Measurements from ENCODE around the gene RXRG.
A peak's percentile ranks its signal among the peaks of the same experiment; 100 is the strongest.

The RXRG gene

GRCh38 chr1:165445388-165445787 lies 462 bp upstream of the RXRG start:
- no peak for DNase-seq

- DNase-seq: no peak
Observed at GRCh38 chr1:165443539-165444311, 1.2 kb downstream of the RXRG start.

- no peak for DNase-seq
Observed at GRCh38 chr1:165442653-165443052, 2.3 kb downstream of the RXRG start.

GRCh38 chr1:165442053-165442452 lies 2.9 kb downstream of the RXRG start:
- no peak for DNase-seq

GRCh38 chr1:165441166-165441880 lies 3.6 kb downstream of the RXRG start:
- no peak for DNase-seq

DNA sequence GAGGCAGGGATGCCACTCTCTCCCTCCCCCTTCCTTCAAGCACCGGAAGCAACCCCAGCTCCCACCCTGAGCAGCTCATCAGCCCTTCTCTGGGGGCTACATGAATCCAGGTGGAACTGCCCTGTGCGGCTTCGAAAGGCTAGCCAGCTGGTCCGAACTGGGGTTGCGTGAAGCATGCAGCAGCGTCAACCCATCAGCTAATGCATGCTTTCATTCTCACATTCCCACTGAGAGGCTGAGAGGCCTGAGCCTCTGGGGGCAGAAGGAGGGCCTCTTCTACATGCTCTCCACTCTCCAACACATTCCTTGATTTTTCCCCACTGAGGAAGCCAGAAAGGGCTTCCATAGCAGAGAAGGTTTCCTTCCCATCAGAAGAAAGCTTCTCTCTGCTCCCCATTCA lies 5.6 kb downstream of the RXRG start:
- DNase-seq: no peak

DNA sequence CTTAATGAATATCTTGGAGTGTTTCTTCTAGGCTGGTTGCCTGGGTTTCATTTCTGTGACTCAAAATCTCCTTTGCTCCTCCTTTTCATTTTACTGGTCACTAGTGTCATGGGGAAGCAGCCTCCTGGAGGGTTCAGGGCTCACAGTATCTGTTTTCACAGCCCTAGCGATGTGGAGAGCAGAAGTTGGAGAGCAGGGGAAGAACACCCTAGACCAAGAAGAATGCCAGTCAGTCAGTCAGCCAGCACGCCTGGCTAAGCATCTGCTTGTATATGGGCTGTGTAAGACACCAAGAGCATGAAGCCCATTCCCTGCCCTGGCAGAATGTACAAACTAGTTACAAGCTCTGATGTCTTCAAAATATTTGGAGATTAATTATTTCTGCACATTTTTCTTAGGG lies 7.9 kb downstream of the RXRG start:
- DNase-seq: no peak

GRCh38 chr1:165435801-165436200 lies 9.1 kb downstream of the RXRG start:
- DNase-seq: no peak

GRCh38 chr1:165434281-165434680 lies 10.6 kb downstream of the RXRG start:
- DNase-seq: no peak

DNA sequence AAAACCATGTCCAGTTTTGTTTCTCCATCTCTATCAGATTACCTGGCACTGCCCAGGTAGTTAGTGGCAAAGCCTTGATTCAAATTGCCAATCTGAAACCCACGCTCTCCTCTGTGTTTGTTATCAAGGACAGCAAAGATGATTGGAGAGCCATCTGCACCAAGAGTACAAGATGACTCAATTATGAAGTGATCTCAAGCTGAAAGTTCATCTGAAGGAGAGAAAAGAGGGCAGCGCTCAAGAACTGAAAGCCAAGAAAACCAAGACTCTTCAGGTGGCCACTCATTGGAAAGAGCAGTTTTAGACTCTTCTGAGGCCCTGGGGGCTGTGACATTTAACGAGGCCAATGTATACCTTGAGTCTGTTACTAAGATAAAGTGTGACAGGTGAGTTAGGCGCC lies 13.8 kb downstream of the RXRG start:
- DNase-seq: no peak

DNA sequence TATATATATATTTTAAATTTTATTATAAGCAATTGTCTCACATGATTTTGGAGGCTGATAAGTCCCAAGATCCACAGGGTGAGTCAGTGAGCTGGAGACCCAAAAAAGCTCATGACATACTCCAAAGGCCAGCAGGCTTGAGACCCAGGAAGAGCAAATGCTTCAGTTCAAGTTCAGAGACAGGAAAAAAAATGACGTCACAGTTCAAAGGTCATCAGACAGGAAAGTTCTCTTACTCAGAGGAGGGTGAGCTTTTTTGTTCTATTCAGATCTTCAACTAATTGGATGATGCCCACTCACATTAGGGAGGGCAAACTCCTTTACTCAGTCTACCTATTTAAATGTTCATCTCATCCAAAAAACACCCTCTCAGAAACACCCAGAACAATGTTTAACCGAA lies 18.2 kb downstream of the RXRG start:
- no peak for DNase-seq

GRCh38 chr1:165425621-165426020 lies 19.3 kb downstream of the RXRG start:
- DNase-seq: no peak

DNA sequence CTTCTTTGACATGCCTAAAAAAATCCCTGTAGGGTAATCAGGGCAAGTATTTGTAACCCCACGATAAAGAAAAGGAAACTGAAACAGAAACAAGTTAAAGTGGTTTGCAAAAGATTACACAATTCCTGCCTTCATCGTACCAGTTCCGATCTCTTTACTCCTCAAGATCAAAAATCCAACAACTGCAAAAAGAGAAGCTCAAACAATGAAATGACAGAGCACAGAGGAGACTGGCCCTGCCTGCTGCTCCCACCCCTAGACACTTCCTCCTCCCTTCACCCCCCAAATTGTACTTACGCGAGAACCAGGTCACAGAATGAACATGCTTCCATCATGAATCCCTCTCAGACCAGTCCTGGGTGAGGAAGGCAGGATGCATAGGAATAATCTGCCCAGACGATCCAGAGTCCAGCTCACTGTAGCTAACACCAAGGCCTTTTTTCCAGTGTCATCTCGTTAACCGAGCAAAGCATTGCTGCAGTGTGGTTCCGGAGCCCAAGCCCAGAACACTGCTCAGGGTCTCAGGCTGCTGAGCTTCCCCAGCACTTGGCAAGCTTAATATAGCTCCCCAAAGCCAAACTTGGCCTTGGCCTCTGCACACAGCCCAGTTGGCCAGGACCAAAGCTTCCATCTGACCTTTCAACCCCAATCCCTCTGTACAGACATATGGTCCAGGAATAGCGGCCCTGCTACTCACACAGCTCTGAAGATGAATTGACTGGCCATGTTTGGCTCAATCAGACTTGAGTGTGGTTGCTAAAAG lies 20.3 kb downstream of the RXRG start:
- DNase-seq: no peak

DNA sequence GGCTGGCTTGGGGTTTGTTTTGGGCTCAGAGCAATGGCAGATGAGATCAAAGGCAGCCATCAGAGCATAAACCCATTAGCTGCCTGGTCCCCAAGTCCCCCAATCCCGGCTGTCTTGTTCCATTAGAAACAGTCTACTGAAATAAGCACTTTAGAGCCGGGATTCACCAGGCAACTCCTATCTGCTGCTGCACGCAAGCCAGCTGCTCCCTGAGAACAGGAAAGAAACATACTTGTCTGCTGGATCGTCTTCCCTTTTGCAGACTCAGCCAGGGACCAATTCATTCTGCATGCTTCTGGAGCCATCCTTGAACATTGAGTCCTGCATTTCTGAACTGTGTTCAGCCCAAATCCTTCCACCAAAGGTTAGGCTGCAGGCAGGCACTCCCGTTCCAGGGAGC lies 21.8 kb downstream of the RXRG start:
- no peak for DNase-seq

DNA sequence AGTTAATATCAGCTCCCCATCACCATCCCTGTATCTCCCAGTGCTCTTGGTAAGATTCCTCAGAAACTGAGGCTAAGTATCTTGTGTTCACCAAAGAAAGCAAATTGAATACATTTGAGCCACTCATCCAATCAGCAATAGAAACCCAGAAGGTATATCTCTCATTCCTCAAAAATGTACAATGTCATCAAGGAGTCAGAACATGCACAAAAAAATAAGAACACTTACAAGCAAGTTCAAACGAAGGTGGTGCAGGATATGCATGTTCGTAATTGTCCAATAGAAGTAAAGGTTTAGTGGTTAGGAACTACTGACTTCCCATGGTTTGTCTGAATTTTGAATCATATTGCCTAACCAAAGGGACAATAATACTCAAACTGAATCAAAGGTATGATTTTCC lies 24.3 kb downstream of the RXRG start:
- DNase-seq: no peak

- no peak for DNase-seq
Observed at GRCh38 chr1:165419839-165420238, 25.1 kb downstream of the RXRG start.

DNA sequence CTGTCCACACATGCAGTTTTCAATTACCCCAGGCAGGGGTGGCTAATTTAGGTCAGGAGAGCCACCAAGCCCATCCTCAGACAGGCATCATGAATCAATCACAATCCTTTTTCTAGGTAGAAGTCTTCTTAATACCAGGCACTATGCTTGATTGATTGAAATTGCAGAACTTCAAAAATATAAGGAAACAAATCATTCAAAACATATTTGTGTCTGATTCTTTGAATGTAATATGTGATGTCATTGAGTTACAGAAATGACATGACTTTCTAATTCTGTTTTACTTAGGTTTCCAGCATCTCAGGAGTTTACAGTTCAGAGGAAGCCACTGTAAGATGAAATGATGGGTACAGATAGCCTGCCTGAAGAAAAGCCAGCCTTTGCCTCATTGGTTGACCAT lies 26.7 kb downstream of the RXRG start:
- DNase-seq: no peak

DNA sequence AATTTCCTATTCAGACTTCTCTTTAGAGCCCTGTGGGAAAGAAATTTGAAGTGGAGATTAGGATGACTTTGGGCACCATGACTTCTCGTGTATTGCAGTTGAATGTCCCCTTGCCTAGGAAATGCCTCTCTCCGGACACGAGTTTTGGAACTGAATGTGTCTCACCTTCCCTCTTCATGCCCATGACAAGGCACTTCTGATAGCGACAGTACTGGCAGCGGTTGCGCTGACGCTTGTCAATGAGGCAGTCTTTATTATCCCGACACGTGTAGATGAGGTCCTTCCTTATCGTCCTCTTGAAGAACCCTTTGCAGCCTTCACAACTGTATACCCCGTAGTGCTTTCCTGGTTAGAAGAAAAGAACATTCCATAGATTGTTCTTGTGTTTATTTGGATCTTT lies 28.1 kb downstream of the RXRG start:
- DNase-seq: no peak

DNA sequence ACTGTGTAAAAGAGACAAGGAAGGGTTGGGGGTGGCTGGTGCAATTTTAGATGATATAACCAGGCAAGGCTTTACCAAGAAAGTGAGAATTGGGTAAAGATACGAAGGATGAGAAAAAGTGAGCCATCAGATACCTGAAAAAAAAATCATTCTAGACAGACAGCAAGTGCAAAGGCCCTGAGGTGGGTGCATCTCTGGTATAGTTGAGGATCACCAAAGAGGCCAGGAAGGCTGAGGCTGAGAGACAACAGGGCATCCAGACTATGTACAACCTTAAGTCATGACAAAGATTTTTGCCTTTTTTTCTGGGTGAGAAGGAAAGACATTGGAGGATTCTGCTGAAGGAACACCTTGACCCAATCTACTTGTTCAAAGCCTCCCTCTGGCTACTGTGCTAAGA lies 29.9 kb downstream of the RXRG start:
- no peak for DNase-seq

DNA sequence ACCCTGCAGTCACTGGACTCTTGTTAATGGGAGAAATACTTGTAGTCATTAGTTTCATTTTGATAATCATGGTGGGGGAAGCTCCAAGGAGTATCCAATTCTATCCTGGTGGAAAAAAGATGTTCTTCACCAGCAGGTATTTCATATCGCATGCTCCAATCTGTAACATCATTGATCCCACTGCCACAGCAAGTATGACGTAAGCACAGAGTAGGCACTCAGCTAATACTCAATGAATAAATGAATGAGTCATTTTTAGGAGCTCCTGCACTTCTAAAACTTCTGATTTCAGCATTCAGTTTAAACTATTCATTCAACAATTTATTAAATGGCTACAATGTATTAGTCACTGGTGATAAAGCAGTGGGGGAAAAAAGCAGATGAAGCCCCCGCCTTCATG lies 30.3 kb downstream of the RXRG start:
- no peak for DNase-seq

- no peak for DNase-seq
Observed at GRCh38 chr1:165411396-165411795, 33.5 kb downstream of the RXRG start.

DNA sequence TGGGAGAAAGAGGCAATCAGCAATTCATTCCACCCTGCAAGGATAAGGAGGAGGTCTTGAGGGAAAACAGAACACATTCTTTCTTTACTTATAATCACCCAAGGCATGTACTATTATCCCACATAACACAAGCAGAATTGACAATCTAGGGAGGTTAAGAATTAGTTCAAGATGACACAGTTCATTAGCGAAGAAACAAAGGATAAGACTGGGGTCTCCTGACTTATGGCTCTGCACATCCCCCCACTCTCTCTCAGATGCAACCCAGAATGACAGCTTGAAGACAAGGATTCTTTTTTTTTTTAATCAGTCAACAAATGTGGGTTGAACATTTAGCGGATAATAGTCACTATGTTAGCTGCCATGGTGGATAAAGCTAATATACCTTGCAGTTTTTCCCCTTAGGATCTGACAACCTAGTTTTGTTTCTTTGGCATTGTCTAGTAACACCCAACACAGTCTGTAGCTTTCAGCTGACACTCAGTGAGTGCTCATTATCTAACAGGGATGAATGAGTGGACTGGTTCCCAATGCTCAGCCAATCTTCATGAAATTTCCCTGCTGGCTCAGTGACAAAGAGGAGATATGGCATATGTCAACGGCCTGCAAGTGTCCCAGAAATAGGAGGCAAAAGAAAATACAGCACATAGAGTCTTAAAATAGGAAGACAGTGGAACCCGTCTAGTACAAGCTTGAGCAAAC lies 35.1 kb downstream of the RXRG start:
- DNase-seq: no peak

DNA sequence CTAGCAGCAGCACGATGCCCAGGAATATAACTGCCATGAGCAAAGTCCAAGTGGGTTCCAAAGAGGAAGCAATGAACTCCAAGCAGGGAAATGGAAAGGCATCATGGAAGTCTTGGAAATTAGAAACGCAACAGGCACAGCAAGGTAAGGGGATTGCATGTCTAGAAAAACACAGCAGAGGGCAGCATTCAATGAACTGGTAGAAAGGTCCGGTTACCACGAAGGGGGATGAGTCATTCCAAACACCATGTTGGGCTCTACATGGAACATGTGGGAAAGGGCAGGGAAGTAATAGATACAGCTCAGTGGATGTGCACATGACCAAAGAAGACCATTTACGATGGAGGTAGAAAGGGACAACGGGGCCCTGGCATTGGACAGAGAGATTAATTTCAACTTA lies 36.4 kb downstream of the RXRG start:
- DNase-seq: peak; percentile 47

Data from fibroblast of skin of right quadriceps (primary cell).